ENCODE measurements around the gene ACP5. TPM values are rescaled to one million over a fixed set of nuclear protein-coding genes. Genes with fewer than 3 reads are reported as not detected.

The ACP5 gene
- polyA plus RNA-seq, 1 donor from 2014 or later: not detected

- H3K36me3 ChIP-seq (ENCODE audit: insufficient read depth, low read length): no peaks in the 10 kb centered on the region
Observed at GRCh38 chr19:11551603-11552235, 25.7 kb downstream of the ACP5 start.

GRCh38 chr19:11550265-11550664 lies 27.2 kb downstream of the ACP5 start:
- no peaks in the 10 kb centered on the region for H3F3A ChIP-seq (ENCODE audit: insufficient read depth, low read length, poor library complexity, severe bottlenecking)
- H4K20me1 ChIP-seq (ENCODE audit: insufficient read depth): no peaks in the 10 kb centered on the region
- no peaks in the 10 kb centered on the region for H3K79me2 ChIP-seq (replicated peaks; ENCODE audit: insufficient read depth, low read length)
- H3K9me3 ChIP-seq (ENCODE audit: low read length): no peaks in the 10 kb centered on the region
- H3K27me3 ChIP-seq (ENCODE audit: insufficient read depth, low read depth, low read length): no peaks in the 10 kb centered on the region
- H3K36me3 ChIP-seq (ENCODE audit: insufficient read depth, low read length): no peaks in the 10 kb centered on the region
- no peak for TF ChIP-seq SMC3 (conservative IDR thresholded peaks at IDR 0.05; ENCODE audit: poor library complexity)
- no peak for TF ChIP-seq EP300 (conservative IDR thresholded peaks at IDR 0.05; ENCODE audit: poor library complexity, severe bottlenecking)
- TF ChIP-seq MXI1 (conservative IDR thresholded peaks at IDR 0.05; ENCODE audit: poor library complexity, severe bottlenecking): no peak
- TF ChIP-seq EZH2 (IDR thresholded peaks at IDR 0.05; ENCODE audit: borderline replicate concordance, insufficient read depth, low read length, poor library complexity, severe bottlenecking): no peak
- TF ChIP-seq POLR2AphosphoS5 (IDR thresholded peaks at IDR 0.05): peak; percentile 7
- H3K9me2 ChIP-seq (ENCODE audit: insufficient read depth, low read length): no peaks in the 10 kb centered on the region
- no peak overlapping the region for H2AFZ ChIP-seq (ENCODE audit: low read depth, low read length)
- no peak overlapping the region for H3K4me3 ChIP-seq (ENCODE audit: low read length)
- no peak overlapping the region for H3K9ac ChIP-seq (ENCODE audit: low read length)
- no peak overlapping the region for H3K4me2 ChIP-seq (ENCODE audit: low read length)
- no peak overlapping the region for H3K27ac ChIP-seq (ENCODE audit: low read length)

More at GRCh38 chr19:11551603-11552235, 25.7 kb downstream of the ACP5 start:
- H3F3A ChIP-seq (ENCODE audit: insufficient read depth, low read length, poor library complexity, severe bottlenecking): no peaks in the 10 kb centered on the region
- H3K79me2 ChIP-seq (replicated peaks; ENCODE audit: insufficient read depth, low read length): peaks cover 2% of the 10 kb centered on the region
- TF ChIP-seq, protein P1, sequence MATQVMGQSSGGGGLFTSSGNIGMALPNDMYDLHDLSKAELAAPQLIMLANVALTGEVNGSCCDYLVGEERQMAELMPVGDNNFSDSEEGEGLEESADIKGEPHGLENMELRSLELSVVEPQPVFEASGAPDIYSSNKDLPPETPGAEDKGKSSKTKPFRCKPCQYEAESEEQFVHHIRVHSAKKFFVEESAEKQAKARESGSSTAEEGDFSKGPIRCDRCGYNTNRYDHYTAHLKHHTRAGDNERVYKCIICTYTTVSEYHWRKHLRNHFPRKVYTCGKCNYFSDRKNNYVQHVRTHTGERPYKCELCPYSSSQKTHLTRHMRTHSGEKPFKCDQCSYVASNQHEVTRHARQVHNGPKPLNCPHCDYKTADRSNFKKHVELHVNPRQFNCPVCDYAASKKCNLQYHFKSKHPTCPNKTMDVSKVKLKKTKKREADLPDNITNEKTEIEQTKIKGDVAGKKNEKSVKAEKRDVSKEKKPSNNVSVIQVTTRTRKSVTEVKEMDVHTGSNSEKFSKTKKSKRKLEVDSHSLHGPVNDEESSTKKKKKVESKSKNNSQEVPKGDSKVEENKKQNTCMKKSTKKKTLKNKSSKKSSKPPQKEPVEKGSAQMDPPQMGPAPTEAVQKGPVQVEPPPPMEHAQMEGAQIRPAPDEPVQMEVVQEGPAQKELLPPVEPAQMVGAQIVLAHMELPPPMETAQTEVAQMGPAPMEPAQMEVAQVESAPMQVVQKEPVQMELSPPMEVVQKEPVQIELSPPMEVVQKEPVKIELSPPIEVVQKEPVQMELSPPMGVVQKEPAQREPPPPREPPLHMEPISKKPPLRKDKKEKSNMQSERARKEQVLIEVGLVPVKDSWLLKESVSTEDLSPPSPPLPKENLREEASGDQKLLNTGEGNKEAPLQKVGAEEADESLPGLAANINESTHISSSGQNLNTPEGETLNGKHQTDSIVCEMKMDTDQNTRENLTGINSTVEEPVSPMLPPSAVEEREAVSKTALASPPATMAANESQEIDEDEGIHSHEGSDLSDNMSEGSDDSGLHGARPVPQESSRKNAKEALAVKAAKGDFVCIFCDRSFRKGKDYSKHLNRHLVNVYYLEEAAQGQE (IDR thresholded peaks at IDR 0.05; ENCODE audit: borderline replicate concordance): no peak
- TF ChIP-seq MXI1 (conservative IDR thresholded peaks at IDR 0.05; ENCODE audit: poor library complexity, severe bottlenecking): no peak
- TF ChIP-seq SMC3 (conservative IDR thresholded peaks at IDR 0.05; ENCODE audit: poor library complexity): no peak
- peak; percentile 36 for TF ChIP-seq RAD21 (conservative IDR thresholded peaks at IDR 0.05)
- TF ChIP-seq TAF1 (IDR thresholded peaks at IDR 0.05; ENCODE audit: low read depth): no peak
- no peak for TF ChIP-seq EP300 (conservative IDR thresholded peaks at IDR 0.05; ENCODE audit: poor library complexity, severe bottlenecking)
- no peak for TF ChIP-seq EZH2 (IDR thresholded peaks at IDR 0.05; ENCODE audit: borderline replicate concordance, insufficient read depth, low read length, poor library complexity, severe bottlenecking)
- TF ChIP-seq POLR2AphosphoS5 (IDR thresholded peaks at IDR 0.05): no peak
- H3K4me2 ChIP-seq (ENCODE audit: low read length): no peak overlapping the region
- H3K9me3 ChIP-seq (ENCODE audit: low read length): no peaks in the 10 kb centered on the region
- no peaks in the 10 kb centered on the region for H4K20me1 ChIP-seq (ENCODE audit: insufficient read depth)
- no peaks in the 10 kb centered on the region for H3K9me2 ChIP-seq (ENCODE audit: insufficient read depth, low read length)
- H3K9ac ChIP-seq (ENCODE audit: low read length): no peak overlapping the region
- no peak overlapping the region for H3K27ac ChIP-seq (ENCODE audit: low read length)
- H3K4me3 ChIP-seq (ENCODE audit: low read length): no peak overlapping the region
- H3K27me3 ChIP-seq (ENCODE audit: insufficient read depth, low read depth, low read length): no peaks in the 10 kb centered on the region
- no peak overlapping the region for H2AFZ ChIP-seq (ENCODE audit: low read depth, low read length)

DNA sequence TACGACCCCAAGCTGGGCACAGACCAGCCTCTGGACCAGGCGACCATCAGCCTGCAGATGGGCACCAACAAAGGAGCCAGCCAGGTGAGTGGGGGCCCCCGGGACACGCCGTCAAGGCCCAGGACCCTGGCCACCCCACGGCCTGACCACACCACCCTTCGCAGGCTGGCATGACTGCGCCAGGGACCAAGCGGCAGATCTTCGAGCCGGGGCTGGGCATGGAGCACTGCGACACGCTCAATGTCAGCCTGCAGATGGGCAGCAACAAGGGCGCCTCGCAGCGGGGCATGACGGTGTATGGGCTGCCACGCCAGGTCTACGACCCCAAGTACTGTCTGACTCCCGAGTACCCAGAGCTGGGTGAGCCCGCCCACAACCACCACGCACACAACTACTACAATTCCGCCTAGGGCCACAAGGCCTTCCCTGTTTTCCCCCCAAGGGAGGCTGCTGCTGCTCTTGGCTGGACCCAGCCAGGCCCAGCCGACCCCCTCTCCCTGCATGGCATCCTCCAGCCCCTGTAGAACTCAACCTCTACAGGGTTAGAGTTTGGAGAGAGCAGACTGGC lies 28.0 kb downstream of the ACP5 start:
- H3K4me2 ChIP-seq (ENCODE audit: low read length): no peak overlapping the region
- H3K9me2 ChIP-seq (ENCODE audit: insufficient read depth, low read length): no peaks in the 10 kb centered on the region

More for the DNA sequence above, 28.0 kb downstream of the ACP5 start:
- Histone ChIP-seq H3K79me2 (replicated peaks; ENCODE audit: insufficient read depth, low read length) (no peaks in the 10 kb centered on the region), H4K20me1 (ENCODE audit: insufficient read depth) (no peaks in the 10 kb centered on the region), H3K4me3 (ENCODE audit: low read length) (no peak overlapping the region), H3K9ac (ENCODE audit: low read length) (no peak overlapping the region), H3K9me3 (ENCODE audit: low read length) (no peaks in the 10 kb centered on the region), H2AFZ (ENCODE audit: low read depth, low read length) (no peak overlapping the region), H3F3A (ENCODE audit: insufficient read depth, low read length, poor library complexity, severe bottlenecking) (no peaks in the 10 kb centered on the region), H3K36me3 (ENCODE audit: insufficient read depth, low read length) (no peaks in the 10 kb centered on the region), H3K27ac (ENCODE audit: low read length) (no peak overlapping the region), H3K27me3 (ENCODE audit: insufficient read depth, low read depth, low read length) (no peaks in the 10 kb centered on the region)
- TF ChIP-seq MXI1 (conservative IDR thresholded peaks at IDR 0.05; ENCODE audit: poor library complexity, severe bottlenecking): no peak
- TF ChIP-seq, protein P1 (IDR thresholded peaks at IDR 0.05; ENCODE audit: borderline replicate concordance): no peak
